NCI-H2196 (cell line): ENCODE measurements around the gene MCCD1.
"Not testable (repeated sequence)": the region's sequence is repeated elsewhere in the genome, so short reads cannot be mapped to it uniquely, and the experiment has no call there.

Experiments
- DNase-seq: peaks from one replicate; lab custom pipeline; 2025; ENCODE audit not compliant: unreplicated experiment; lab: John Stamatoyannopoulos, UW

The MCCD1 gene, protein sequence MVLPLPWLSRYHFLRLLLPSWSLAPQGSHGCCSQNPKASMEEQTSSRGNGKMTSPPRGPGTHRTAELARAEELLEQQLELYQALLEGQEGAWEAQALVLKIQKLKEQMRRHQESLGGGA

DNA sequence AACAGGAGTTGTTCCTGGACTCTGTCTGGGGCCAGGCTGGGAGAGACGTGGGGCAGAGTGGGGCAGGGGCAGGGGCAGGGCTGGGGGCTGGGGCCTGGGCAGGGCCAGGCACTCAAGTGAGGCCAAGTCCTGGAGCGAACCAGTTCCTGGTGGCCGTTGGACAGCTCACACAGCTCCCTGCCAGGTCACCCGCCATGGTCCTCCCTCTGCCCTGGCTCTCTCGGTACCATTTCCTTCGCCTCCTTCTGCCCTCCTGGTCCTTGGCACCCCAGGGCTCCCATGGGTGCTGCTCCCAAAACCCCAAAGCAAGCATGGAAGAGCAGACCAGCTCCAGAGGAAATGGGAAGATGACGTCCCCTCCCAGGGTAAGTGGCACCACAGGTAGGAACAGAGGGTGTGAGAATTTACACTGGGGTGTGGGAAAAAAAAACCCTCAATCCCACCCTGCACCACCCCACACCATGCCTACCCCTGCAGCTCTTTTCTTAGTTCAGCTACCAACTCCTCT is at the start of gene MCCD1:
Gene MCCD1 (plus strand): TSS at position 142 of the 508 bp plus-strand sequence. CDS start 53 bp downstream, at position 195.
- no peak for DNase-seq

DNA sequence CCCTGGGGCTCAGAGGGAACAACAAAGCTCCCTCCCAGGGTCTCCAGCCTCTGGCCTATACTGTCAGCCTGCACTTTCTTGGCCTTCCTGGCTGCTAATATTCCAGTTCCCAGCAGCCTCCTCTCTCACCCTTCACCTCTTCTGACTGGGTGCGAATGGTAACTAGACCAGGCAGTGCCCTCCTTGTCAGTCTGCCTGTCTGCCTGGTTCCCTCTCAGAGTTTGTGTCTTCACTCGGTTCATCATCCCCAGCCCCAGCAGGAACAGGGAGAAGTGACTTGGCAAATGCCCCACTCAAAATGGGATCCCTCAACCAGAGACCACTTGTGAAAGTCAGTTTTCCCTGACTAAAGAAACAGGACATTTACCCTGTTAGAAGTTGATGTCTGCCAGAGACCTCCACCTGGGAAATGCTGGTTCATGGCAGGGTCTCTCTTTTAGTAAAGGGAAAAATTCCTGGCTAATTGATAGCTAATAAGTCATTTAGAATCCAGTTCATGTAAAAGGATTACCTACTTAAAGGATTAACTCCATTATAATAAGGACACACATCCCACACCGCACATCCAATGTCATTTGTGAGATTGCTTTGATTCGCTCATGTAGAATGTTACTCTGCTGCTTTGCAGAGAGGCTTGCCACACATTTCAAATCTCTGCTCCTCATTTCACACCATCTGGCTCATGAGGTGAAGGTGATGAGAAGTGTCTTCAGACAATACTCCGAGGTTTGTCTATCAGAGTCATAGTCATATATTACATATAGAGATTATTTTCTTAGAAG is 49.4 kb upstream of the MCCD1 start:
- DNase-seq = no peak

DNA sequence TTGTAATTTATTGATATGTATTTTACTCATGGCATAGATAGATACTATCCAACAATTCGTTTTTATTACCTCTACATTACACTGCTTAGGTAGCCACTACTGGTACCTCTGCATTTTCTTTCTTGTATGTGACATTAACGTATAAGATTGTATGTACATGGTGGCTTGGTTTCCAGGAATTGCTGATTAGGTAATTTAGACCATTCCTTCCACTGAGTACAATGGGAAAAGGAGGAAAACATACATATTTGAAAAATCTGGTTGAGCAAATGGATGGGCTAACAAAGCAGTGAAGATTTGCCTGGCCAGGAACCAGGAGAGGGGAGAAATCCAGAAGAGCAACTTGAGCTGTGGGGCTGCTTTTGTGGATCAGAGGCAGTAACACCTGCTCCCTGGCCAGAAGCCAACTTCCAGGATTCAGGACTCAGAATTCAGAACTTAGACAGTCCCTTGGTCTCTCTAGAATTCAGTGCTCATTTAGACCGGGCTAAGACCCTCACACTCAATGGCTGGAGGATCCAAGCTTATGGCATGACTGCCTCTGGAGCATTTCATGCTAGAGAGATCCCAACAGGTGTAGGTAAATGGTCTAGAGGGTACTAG is 48.7 kb upstream of the MCCD1 start:
- DNase-seq = peak; percentile 43

DNA sequence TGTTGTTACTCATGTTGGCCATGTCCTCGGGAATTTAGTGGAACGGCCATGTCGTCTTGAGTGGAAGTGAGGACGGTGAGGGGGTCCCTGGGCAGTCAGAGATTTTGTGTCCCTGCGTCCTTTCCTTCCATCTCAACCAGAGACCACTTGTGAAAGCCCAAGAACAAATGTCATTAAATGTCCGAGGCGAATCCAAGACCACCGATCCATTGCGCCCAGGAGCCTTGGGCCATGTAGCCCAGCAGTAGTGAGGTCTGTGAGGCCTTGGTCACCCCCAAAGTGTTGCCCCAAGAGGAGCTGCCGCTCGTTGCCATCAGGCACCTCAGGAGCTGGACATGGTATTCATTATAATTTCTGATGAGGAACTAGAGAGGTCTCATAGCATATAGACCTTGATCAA is 48.2 kb upstream of the MCCD1 start:
- DNase-seq = no peak

DNA sequence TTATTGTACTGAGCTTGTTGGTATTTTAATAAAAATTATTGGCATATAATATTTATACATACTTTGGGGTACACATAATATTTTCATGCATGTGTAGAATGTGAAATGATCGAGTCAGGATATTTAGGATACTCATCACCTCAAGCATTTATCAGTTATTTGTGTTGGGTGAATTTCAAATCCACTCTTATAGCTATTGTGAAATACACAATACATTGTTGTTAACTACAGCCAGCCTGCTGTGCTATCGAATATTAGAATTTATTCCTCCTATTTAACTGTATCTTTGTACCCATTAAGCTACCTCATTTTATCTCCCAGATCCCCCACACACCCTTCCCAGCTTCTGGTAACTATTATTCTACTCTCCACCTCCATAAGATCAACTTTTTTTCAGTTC is 45.4 kb upstream of the MCCD1 start:
- DNase-seq = no peak

DNA sequence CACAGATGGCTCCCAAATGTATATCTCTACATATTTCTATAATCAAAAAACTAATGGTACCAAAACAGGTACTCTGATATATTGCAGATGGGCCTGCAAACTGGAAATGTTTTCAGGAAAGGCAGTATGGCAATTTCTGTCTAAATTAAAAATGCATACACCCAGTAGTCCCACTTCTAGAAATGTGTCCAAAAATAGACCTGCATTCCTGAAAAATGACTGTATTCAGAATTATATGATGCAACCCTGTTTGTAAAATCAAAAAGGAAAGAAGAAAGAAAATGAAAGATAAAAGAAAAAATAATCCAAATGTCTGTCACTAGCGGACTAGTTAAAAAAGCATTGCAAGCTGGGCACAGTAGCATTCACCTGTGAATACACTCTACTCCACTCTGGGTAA is 43.7 kb upstream of the MCCD1 start:
- DNase-seq = no peak

DNA sequence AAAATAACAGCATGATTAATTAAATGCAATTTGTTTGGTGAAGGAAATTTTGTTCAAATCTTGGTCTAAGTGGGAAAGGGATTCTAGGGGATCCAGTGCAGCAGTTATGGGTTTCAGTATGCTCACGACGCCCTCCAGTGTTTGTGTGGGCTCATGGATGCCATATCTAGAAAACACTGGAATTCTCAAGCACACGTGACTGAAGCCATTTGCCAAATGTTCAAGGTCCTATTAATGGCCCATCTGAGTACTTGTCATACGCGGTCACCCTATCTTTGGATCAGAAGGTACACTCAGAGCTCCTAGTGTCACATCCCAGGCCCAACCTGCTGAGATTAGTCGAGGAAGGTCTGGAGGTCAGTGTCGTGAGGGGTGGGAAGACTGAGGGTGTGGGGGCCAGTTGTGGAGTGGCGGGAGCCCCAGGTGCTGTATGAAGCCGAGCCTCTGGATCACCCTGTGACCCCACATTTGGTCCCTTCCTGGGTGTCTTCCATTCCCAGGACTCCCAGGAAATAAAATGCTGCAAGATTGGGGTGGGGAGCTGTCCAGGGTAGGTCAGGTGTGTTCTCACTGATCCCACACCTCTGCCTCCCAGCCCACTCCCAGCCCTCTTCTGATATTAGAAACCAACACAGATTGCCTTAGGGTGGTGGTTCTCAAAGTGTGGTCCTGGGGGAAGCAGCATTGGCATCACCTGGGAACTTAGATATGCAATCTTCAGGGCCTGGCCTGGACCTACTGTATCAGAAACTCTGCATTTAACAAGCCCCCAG is 42.5 kb upstream of the MCCD1 start:
- not testable (repeated sequence) for DNase-seq

DNA sequence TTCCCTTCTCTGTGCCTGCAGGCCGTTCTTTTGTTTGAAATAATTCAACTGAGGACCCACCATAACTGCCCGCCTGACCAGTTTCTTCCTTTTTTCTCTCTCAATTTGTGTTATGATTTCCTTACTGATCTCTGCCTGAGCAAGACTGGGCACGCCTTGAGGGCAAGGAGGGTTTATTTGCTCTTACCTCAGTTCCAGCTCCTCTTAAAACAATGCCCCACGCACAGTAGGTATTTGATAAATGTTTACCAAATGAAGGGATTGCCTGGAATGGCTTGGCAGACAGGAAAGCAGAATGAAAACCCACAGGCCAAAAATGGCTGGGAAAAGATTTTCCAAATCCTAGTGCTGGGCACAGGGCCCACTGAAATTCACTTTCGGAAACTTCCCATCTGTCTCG is 41.1 kb upstream of the MCCD1 start:
- not testable (repeated sequence) for DNase-seq

DNA sequence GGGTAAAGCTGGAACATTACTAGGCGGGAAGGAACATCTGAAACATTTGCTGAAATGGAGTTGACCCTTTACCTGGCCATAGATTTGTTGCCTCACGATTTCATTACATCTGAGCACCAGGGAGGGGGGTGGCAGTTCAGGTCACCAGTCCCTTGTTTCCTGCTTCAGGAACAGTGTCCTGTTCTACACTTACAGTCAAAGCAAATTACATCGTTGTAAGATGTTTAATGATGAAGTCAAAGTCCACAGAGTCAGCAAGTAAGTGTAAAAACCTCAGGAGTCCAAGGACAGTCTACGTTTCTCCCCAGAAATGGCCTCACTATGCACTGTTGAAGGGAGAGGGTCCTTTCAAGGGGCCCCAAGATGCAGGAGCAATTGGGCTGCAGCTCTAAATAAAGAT is 39.7 kb upstream of the MCCD1 start:
- DNase-seq = no peak

DNA sequence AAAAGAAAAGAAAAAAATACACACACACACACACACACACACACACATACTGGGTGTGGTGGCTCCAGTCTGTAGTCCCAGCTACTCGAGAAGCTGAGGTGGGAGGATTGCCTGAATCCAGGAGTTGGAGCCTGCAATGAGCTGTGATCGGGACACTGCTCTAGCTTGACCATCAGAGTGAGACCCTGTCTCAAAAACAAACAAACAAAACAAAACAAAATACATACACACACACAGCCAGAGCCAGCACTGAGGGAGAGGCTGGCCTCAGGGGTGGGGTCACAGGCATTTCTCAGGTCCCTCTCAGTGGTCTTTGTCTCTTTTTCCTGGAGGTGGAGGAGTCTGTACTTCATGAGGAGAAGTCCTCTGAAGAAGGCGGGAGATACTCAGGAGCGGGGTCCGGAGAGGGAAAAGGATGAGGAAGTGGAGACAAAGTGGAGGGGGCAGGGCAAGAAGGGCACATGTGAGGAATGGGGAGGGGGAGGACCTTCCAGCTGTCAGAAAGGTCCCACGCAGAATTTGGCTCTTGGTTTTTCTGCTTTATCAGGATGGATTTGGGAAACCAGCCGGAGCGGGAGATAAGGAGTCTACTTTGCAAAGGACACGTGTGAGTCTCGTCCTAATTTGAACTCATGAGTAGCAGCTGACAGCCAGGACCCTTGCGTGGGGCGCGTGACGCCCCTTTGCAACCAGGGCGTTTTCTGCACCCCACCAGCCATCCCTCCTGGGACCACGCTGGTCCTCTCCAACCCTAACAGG is 38.5 kb upstream of the MCCD1 start:
- DNase-seq = no peak

DNA sequence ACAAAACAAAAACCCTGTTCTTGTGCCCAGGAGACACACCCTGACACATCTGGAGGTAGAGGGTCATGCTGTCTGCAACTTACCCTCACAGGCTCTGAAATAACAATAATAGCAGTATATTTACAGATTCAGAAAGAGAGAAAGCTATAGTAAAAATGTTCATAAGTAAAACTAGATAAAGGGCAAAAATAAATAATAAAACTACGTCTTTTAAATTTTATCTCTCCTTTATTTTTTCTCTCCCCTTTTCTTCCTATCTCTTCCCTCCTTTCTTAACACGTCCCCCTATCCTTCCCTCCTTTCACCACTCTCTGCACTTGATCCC is 35.2 kb upstream of the MCCD1 start:
- not testable (repeated sequence) for DNase-seq

DNA sequence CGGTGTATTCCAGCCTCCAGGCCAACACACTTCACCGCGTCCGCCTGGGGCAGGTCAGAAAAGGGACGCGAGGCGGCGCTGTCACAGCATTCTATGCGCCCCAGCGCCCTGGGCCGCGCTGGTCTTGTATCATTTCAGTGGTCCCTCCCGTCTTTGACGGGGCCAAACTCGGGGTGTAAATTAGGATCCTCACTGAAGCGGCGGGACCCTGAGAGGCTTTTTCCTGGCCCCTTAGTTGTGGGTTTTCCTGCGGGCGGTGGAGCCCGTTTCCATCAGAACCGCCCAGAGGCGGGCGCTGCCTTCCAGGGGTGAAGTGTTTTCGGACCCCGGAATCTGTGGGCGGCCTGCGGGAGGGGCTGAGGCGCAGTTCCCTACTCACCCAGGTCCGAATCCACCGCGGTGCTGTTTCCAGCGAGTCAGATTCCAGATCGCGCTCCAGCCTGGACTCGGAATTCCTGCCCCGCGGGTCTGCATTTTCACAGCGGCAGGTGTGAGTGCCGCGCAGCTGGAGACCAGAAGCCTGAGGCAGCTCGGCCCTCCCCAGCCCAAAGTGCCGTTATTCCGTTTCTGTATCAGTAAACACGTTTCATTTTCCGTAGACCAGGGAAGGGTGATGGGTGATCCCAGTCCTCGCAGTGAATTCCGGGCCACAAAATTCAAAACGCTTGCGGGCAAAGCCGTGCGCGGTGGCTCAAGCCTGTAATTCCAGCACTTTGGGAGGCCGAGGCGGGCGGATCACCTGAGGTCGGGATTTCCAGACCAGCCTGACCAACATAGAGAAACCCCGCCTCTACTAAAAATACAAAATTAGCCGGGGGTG is 34.7 kb upstream of the MCCD1 start:
- DNase-seq = peak; percentile 82

DNA sequence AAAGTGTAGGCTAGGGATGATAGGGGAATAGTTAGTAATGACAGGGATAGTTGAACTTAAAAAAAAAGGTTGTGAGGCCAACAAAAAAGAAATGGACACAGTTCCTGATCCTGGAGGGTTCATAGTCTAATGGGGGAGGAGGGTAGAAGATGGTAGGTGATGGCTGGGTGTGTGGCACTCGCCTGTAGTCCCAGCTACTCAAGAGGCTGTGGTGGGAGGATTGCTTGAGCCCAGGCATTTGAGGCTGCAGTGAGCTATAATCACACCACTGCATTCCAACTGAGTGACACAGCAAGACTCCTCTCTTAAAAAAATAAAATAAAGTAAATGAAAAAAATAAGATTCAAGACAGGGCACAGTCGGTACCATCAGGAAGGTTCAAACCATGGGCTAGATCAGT is 33.2 kb upstream of the MCCD1 start:
- DNase-seq = no peak

DNA sequence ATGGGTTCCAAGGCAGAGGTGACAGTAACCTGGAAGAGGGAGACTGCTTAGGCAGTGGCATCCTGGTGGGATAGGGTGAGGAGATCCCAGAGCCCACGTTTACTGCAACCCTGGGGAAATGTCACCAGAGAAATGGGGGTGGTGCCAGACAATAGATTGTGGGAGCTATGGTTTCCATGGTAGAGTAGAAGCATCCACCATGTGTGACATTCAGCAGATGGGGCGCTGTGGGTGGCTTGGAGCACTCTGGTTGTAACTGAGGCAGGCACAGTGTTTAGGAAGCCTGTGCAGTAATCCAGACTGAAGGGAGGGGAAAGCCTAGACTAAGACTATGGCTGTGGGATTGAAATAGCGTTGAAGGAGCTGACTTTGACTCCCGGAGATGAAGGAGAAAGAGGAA is 31.9 kb upstream of the MCCD1 start:
- DNase-seq = not testable (repeated sequence)

DNA sequence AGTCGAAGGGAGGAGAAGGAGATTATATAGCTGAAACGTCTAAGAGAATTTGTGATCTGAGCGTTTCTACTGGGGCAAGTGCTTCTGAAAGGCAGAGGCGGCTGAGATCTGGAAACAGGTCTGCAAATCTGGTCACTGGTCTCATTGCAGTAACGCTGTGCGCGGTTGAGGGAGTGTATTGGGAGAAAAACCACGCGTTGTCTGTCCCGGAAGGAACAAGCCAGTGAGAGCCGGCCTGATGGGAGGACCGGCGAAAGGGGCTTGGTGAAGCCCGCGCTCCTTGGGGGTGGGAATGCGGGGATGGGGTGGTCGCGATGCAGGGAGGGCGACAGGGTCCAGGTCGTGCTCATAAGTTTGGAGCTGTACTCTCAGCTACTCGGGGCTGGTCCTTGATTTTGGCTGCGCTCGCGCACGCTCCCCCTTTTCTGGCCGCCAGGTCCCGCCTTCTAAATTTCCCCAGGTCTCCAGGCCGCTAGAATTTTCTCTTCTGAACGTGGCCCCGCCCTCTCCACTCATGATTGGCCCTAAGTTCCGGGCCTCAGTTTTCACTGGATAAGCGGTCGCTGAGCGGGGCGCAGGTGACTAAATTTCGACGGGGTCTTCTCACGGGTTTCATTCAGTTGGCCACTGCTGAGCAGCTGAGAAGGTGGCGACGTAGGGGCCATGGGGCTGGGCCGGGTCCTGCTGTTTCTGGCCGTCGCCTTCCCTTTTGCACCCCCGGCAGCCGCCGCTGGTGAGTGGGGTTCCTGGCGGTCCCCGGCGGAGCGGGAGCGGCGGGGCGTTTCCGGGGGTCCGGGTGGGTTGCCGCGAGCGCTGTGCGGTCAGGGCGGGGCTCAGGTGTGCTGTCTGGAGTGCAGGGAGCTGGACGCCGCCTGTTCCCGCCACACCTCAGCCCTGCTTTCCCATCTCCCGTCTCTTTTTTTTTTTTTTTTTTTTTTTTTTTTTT is 31.0 kb upstream of the MCCD1 start, which contains the start of gene MICB:
Gene MICB (plus strand): TSS at position 615 of the 946 bp plus-strand sequence. CDS start 49 bp downstream, at position 664.
- peak; percentile 77 for DNase-seq

DNA sequence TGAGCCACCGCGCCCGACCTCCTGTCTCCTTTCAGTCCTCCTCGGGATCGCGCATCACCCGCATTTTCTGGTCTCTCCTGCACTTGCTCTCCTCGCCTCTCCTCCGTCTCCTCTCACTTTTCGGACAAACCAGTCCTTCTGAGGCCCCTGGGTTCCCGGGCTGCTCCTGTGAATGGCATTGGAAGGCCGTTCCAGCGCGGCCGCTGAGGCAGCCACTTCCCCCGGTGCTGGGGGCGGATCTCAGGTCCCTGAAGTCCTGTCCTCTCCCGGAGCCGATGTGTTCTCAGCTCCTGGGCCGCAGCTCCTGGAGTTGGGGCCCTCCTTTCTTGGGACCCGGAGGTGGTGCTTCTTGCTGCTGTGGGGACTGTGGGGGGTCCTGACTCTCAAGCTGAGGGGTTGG is 30.0 kb upstream of the MCCD1 start:
- DNase-seq = no peak

DNA sequence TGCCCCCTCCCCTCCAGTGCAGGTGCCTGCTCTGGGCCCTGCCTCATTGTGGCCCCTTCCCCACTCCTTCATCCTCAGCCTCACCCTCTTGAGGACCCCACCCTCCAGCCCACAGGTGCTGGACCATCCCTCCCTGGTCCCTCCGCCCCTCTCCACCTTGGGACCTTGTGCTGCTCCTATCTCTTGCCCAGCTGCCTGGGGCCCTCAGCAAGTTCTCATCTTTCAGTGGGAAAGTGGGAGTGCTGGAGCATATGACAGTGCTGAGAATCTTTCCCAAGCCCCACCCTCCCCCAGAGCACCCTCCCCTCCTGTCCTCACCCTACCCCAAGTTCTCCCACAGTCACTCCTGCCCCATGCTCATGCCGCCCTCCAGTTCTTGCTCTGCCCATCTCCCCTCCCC is 29.1 kb upstream of the MCCD1 start:
- not testable (repeated sequence) for DNase-seq

DNA sequence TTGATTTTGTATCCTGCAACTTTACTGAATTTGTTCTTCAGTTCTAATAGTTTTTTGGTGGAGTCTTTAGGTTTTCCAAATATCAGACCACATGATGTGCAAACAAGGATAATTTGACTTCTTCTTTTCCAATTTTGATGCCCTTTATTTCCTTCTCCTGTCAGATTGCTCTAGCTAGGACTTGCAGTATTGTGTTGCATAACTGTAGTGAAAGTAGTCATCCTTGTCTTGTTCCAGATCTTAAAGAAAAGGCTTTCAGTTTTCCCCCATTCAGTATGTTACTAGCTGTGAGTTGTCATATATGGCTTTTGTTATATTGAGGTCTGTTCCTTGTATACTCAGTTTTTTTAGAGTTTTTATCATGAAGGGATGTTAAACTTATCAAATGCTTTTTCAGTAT is 26.2 kb upstream of the MCCD1 start:
- no peak for DNase-seq

DNA sequence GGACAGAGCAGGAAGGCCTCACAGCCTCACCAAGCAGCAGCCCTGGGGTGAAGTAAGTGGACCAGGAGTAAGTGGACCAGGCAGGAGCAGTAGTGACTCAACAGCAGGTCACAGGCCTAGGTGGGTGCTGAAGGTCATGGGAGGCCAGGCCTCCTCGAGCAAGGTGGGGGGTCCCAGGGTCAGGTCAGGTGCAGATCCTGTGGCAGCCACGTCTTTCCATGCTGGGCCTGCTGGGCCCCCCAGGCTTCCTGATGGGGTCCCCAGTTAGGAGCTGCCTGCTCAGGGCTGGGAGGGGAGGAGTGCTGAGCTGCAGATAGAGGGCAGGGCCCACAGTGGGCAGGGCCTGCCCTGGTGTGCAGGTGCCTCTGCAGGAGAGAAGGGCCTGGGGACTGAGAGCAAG is 19.7 kb upstream of the MCCD1 start:
- DNase-seq = not testable (repeated sequence)
